RWPE2 (cell line): ENCODE results near the gene DOHH.

ENCODE experiments used
- ATAC-seq: fragments of 200-7000 bp; cut with Tn5 transposase; 3 replicates; pipeline ENCODE4 v1.9.1; 2021; ENCODE audit warnings: low read depth
- DNase-seq: peaks from one replicate; pipeline ENCODE4 v3.0.0-alpha.2; 2020; ENCODE audit warnings: low spot score
- H3K27ac ChIP-seq: fragments of 450-650 bp; 2 replicates; pipeline ENCODE4 v1.5.1; 2017; ENCODE audit warnings: mild to moderate bottlenecking; ENCODE audit not compliant: poor library complexity, severe bottlenecking
- H3K27me3 ChIP-seq: fragments of 250-450 bp; sonication (Bioruptor Pico); 2 replicates; pipeline ENCODE4 v1.5.1; 2021; ENCODE audit warnings: mild to moderate bottlenecking, moderate library complexity; ENCODE audit not compliant: insufficient read depth, poor library complexity, severe bottlenecking
- H3K36me3 ChIP-seq: fragments of 250-450 bp; sonication (Bioruptor Pico); 2 replicates; pipeline ENCODE4 v1.5.1; 2020; ENCODE audit warnings: low read depth, mild to moderate bottlenecking, moderate library complexity
- H3K4me1 ChIP-seq: fragments of 250-450 bp; sonication (Bioruptor Pico); 2 replicates; pipeline ENCODE4 v1.5.1; 2021; ENCODE audit warnings: mild to moderate bottlenecking, moderate library complexity; ENCODE audit not compliant: insufficient read depth, poor library complexity, severe bottlenecking
- H3K4me3 ChIP-seq: fragments of 250-450 bp; sonication (Bioruptor Pico); 2 replicates; pipeline ENCODE4 v1.5.1; 2021; ENCODE audit warnings: mild to moderate bottlenecking, moderate library complexity; ENCODE audit not compliant: severe bottlenecking
- H3K9me3 ChIP-seq: fragments of 250-450 bp; sonication (Bioruptor Pico); 2 replicates; pipeline ENCODE4 v1.5.1; 2021; ENCODE audit warnings: mild to moderate bottlenecking, moderate library complexity; ENCODE audit not compliant: severe bottlenecking
- TF ChIP-seq, protein P1 (sequence below): fragments of 450-650 bp; IDR thresholded peaks from one replicate; pipeline ENCODE4 v1.5.1; 2017; ENCODE audit warnings: mild to moderate bottlenecking, moderate library complexity; ENCODE audit not compliant: poor library complexity, severe bottlenecking

DOHH gene

DNA sequence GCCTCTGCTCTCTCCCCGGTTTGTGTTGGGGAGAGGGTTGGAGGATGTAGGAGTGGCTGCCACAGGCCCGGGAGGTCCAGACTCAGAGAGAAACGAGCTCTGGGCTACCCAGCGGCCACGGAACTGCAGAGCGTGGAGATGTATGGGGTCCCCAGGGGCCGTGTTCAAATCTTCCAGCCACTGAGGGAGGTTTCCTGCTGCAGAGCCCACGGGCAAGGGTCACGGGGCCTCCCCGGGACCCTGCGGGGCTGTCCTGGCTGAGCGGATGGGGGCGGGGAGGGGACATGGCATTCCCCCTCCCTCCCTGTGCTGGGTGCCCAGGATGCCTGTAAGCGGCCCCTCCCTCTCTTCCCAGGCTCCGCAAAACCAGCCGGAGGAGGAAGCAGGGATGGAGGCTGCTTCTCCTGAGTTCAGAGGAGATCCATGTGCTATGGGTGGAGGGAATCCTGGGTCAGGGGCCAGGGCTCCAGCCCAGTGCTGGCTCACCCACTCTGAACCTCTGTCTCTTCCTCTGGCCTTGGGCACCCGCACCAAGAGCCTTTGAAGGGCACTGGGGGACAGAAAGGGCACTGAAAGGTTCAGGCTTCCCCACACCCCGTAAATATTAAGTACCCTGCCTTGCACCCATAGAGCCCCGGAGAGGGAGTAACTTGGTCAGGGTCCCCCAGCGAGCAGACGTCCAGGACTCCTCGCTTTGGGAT is 42.8 kb downstream of the DOHH start:
- Histone ChIP-seq H3K9me3 (no peaks in the 10 kb centered on the region), H3K4me1 (no peaks in the 10 kb centered on the region), H3K4me3 (no peak overlapping the region), H3K36me3 (peaks cover 59% of the 10 kb centered on the region), H3K27me3 (no peaks in the 10 kb centered on the region), H3K27ac (no peak overlapping the region)
- TF ChIP-seq, protein P1, sequence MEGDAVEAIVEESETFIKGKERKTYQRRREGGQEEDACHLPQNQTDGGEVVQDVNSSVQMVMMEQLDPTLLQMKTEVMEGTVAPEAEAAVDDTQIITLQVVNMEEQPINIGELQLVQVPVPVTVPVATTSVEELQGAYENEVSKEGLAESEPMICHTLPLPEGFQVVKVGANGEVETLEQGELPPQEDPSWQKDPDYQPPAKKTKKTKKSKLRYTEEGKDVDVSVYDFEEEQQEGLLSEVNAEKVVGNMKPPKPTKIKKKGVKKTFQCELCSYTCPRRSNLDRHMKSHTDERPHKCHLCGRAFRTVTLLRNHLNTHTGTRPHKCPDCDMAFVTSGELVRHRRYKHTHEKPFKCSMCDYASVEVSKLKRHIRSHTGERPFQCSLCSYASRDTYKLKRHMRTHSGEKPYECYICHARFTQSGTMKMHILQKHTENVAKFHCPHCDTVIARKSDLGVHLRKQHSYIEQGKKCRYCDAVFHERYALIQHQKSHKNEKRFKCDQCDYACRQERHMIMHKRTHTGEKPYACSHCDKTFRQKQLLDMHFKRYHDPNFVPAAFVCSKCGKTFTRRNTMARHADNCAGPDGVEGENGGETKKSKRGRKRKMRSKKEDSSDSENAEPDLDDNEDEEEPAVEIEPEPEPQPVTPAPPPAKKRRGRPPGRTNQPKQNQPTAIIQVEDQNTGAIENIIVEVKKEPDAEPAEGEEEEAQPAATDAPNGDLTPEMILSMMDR: no peak
- ATAC-seq: no peak; the same call in 2 of the 3 replicates
- DNase-seq: no peak

GRCh38 chr19:3456925-3457527 is 43.4 kb downstream of the DOHH start:
- Histone ChIP-seq H3K27me3 (no peaks in the 10 kb centered on the region), H3K4me3 (no peak overlapping the region), H3K27ac (no peak overlapping the region)

DNA sequence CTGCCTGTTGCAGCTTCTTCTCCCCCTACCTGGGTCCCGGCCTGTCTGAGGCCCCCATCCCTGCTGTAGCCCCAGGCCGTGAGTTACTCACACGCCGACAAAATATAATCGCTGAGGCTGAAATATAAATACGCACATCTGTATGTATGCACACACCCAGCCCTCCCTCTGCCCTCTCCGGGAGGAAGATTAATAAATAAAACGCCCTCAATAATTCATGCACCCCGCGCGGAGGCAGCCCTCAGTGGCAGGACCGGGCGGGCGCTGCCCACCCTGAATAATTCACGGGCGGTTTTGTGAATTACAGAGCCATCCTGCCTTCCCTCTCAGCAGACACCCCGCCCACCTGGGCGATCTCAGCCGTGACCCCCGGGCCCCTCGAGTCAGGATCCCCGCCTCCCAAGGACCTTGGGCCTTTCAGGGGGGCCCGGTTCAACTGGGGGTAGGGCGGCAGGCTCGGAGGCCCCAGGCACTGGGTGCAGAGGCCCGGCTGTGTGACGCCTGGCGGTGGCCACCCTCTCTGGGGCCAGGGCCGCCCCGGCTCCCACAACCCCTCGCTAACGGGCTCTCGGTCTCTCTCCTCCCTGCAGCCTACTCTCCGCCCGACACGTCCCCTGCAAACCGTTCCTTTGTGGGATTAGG is 44.4 kb downstream of the DOHH start:
- Histone ChIP-seq H3K27me3 (no peaks in the 10 kb centered on the region), H3K36me3 (peaks cover 58% of the 10 kb centered on the region)
- TF ChIP-seq, protein P1: no peak

More at GRCh38 chr19:3456925-3457527, 43.4 kb downstream of the DOHH start:
- Histone ChIP-seq H3K4me1 (no peaks in the 10 kb centered on the region), H3K36me3 (peaks cover 59% of the 10 kb centered on the region), H3K9me3 (no peaks in the 10 kb centered on the region)
- TF ChIP-seq, protein P1: no peak
- ATAC-seq: no peak
- DNase-seq: no peak

GRCh38 chr19:3455393-3455955 is 45.0 kb downstream of the DOHH start:
- ATAC-seq (no peak), DNase-seq (no peak)
- Histone ChIP-seq H3K36me3 (peaks cover 59% of the 10 kb centered on the region), H3K27me3 (no peaks in the 10 kb centered on the region), H3K4me1 (no peaks in the 10 kb centered on the region), H3K4me3 (no peak overlapping the region), H3K27ac (no peak overlapping the region), H3K9me3 (no peaks in the 10 kb centered on the region)
- TF ChIP-seq, protein P1: no peak

More for the DNA sequence above, 44.4 kb downstream of the DOHH start:
- H3K27ac ChIP-seq: no peak overlapping the region
- ATAC-seq (no peak), DNase-seq (no peak)
- no peaks in the 10 kb centered on the region for H3K4me1 ChIP-seq
- no peak overlapping the region for H3K4me3 ChIP-seq
- no peaks in the 10 kb centered on the region for H3K9me3 ChIP-seq
